HEK293 (cell line): Measurements from ENCODE around the gene ACOT8.

Source experiments
- CTCF ChIA-PET: fragments of 350-600 bp; formaldehyde crosslinking; extraction: SDS; loops from one replicate; lab custom pipeline; 2021; ENCODE audit warnings: antibody characterized with exemption; lab: Yijun Ruan, JAX
- POLR2A ChIA-PET: fragments of 300-600 bp; formaldehyde crosslinking; extraction: SDS; loops from one replicate; lab custom pipeline; 2020; ENCODE audit warnings: antibody characterized with exemption, inconsistent platforms; lab: Yijun Ruan, JAX
- H3K27ac ChIP-seq: fragments of 200-500 bp; sonication (Bioruptor generic); 2 replicates; pipeline ENCODE4 v1.5.1; 2014; ENCODE audit warnings: low read depth, low read length, control low read depth, inconsistent platforms; ENCODE audit errors: extremely low read depth
- H3K36me3 ChIP-seq, 2 experiments: fragments of 200-500 bp in 1 of 2; sonication (Bioruptor generic) in 1 of 2; 1 replicate in 1 of 2; 2 replicates in 1 of 2; pipeline ENCODE4 v1.5.1; 2014 to 2017; ENCODE audit warnings: inconsistent platforms in 2 of 2, low read length in 2 of 2; ENCODE audit not compliant: control insufficient read depth in 2 of 2, insufficient read depth in 1 of 2
- H3K4me1 ChIP-seq: fragments of 200-500 bp; sonication (Bioruptor generic); 2 replicates; pipeline ENCODE4 v1.5.1; 2014; ENCODE audit warnings: mild to moderate bottlenecking, low read length, inconsistent platforms; ENCODE audit not compliant: control insufficient read depth, insufficient read depth
- H3K4me3 ChIP-seq: 2 replicates; pipeline ENCODE4 v1.5.1; 2011; ENCODE audit warnings: low read depth, mild to moderate bottlenecking, control low read depth, low read length, moderate library complexity
- H3K9me3 ChIP-seq: fragments of 200-500 bp; sonication (Bioruptor generic); 2 replicates; pipeline ENCODE4 v1.5.1; 2014; ENCODE audit warnings: low read depth, low read length, inconsistent platforms; ENCODE audit not compliant: control insufficient read depth, insufficient read depth
- KLF16 ChIP-seq: fragments of 450-650 bp; formaldehyde crosslinking; IDR thresholded peaks from 2 replicates; pipeline ENCODE4 v1.5.1; 2017; ENCODE audit warnings: missing biosample characterization, missing genetic modification characterization
- PRDM2 ChIP-seq: fragments of 450-650 bp; formaldehyde crosslinking; IDR thresholded peaks from 2 replicates; pipeline ENCODE4 v1.5.1; 2016; ENCODE audit warnings: missing biosample characterization, missing genetic modification characterization, borderline replicate concordance
- PRDM6 ChIP-seq: fragments of 450-650 bp; formaldehyde crosslinking; IDR thresholded peaks from 2 replicates; pipeline ENCODE4 v1.5.1; 2017; ENCODE audit warnings: missing biosample characterization, missing genetic modification characterization
- ZBTB10 ChIP-seq: fragments of 450-650 bp; formaldehyde crosslinking; IDR thresholded peaks from 2 replicates; pipeline ENCODE4 v1.5.1; 2016; ENCODE audit warnings: missing biosample characterization, missing genetic modification characterization
- ZNF146 ChIP-seq: fragments of 450-650 bp; formaldehyde crosslinking; IDR thresholded peaks from 2 replicates; pipeline ENCODE4 v1.5.1; 2016; ENCODE audit warnings: missing biosample characterization, missing genetic modification characterization
- ZNF174 ChIP-seq: fragments of 450-650 bp; formaldehyde crosslinking; IDR thresholded peaks from 2 replicates; pipeline ENCODE4 v1.5.0; 2017; ENCODE audit warnings: missing biosample characterization, mild to moderate bottlenecking, missing genetic modification characterization
- ZNF211 ChIP-seq: fragments of 450-650 bp; formaldehyde crosslinking; IDR thresholded peaks from 2 replicates; pipeline ENCODE4 v1.5.1; 2016; ENCODE audit warnings: low read depth, missing biosample characterization, missing genetic modification characterization
- ZNF335 ChIP-seq: fragments of 450-650 bp; formaldehyde crosslinking; conservative IDR thresholded peaks from 2 replicates; pipeline ENCODE4 v1.5.1; 2016; ENCODE audit warnings: missing biosample characterization, missing genetic modification characterization
- ZNF366 ChIP-seq: fragments of 450-650 bp; formaldehyde crosslinking; conservative IDR thresholded peaks from 2 replicates; pipeline ENCODE4 v1.5.1; 2016; ENCODE audit warnings: missing biosample characterization, missing genetic modification characterization
- ZNF513 ChIP-seq: fragments of 450-650 bp; IDR thresholded peaks from 2 replicates; pipeline ENCODE4 v1.5.1; 2018; ENCODE audit warnings: missing biosample characterization, missing genetic modification characterization
- ZNF529 ChIP-seq: fragments of 450-650 bp; formaldehyde crosslinking; IDR thresholded peaks from 2 replicates; pipeline ENCODE4 v1.5.1; 2017; ENCODE audit warnings: missing genetic modification characterization, missing biosample characterization; ENCODE audit not compliant: insufficient replicate concordance
- ZNF548 ChIP-seq: fragments of 450-650 bp; formaldehyde crosslinking; IDR thresholded peaks from 2 replicates; pipeline ENCODE4 v1.5.1; 2016; ENCODE audit warnings: missing biosample characterization, missing genetic modification characterization
- ZNF600 ChIP-seq: fragments of 450-650 bp; formaldehyde crosslinking; IDR thresholded peaks from 2 replicates; pipeline ENCODE4 v1.5.1; 2016; ENCODE audit warnings: missing biosample characterization, missing genetic modification characterization
- ZNF610 ChIP-seq: fragments of 450-650 bp; formaldehyde crosslinking; IDR thresholded peaks from 2 replicates; pipeline ENCODE4 v1.5.1; 2016; ENCODE audit warnings: missing biosample characterization, missing genetic modification characterization, borderline replicate concordance

Gene ACOT8

GRCh38 chr20:45801851-45802250 lies 55.3 kb downstream of the ACOT8 start:
- CTCF ChIA-PET: interaction anchor here (3.8 to 3.9 kb wide), 2 partner anchors 15 to 31 kb away, joined by 21 read pairs; no protein-coding TSS in a partner anchor
- Histone ChIP-seq H3K27ac (no peak overlapping the region), H3K4me1 (no peaks in the 10 kb centered on the region), H3K4me3 (no peak overlapping the region), H3K36me3 (peaks cover 17 to 69% of the 10 kb centered on the region in 2 experiments), H3K9me3 (no peaks in the 10 kb centered on the region)
- no peak for TF ChIP-seq ZNF335 (tag by site-specific recombination)
- no peak for TF ChIP-seq PRDM6
- no peak for TF ChIP-seq ZNF529 (tag by site-specific recombination)
- TF ChIP-seq KLF16 (tag by site-specific recombination): no peak
- no peak for TF ChIP-seq ZNF366 (tag by site-specific recombination)
- TF ChIP-seq ZNF211 (tag by site-specific recombination): no peak
- TF ChIP-seq ZNF174 (tag by site-specific recombination): no peak
- TF ChIP-seq ZNF548 (tag by site-specific recombination): no peak
- TF ChIP-seq ZNF513 (tag by site-specific recombination): no peak
- no peak for TF ChIP-seq ZNF610 (tag by site-specific recombination)
- TF ChIP-seq ZBTB10 (tag by site-specific recombination): no peak
- no peak for TF ChIP-seq PRDM2 (tag by site-specific recombination)
- no peak for TF ChIP-seq ZNF146 (tag by site-specific recombination)
- no peak for TF ChIP-seq ZNF600 (tag by site-specific recombination)
- POLR2A ChIA-PET: no interaction called here
